SK-N-SH (cell line): ENCODE data around the gene SDR42E1.

Experiments used
- CHD2 ChIP-seq: fragments of 150-350 bp; IDR thresholded peaks from 2 replicates; pipeline ENCODE4 v1.6.1; 2018; ENCODE audit warnings: low read length; ENCODE audit not compliant: partially characterized antibody
- EP300 ChIP-seq, 2 experiments: IDR thresholded peaks; 2 replicates each; pipeline versions ENCODE4 v1.4.0 to v1.6.1; 2012; ENCODE audit warnings: borderline replicate concordance in 1 of 2, low read depth in 1 of 2, low read length in 1 of 2
- EZH2phosphoT487 ChIP-seq: fragments of 200-600 bp; sonication (generic); IDR thresholded peaks from 2 replicates; pipeline ENCODE4 v1.6.1; 2017; ENCODE audit warnings: low read depth, mixed run types, mild to moderate bottlenecking, antibody characterized with exemption, moderate library complexity, borderline replicate concordance
- FOXJ3 ChIP-seq: sonication (generic); formaldehyde crosslinking; IDR thresholded peaks from 2 replicates; pipeline ENCODE4 v1.5.1; 2020; ENCODE audit warnings: mild to moderate bottlenecking, missing genetic modification reagents
- FOXM1 ChIP-seq: IDR thresholded peaks from 2 replicates; pipeline ENCODE4 v1.4.0; 2012; ENCODE audit warnings: low read depth, mild to moderate bottlenecking
- JUND ChIP-seq: IDR thresholded peaks from 2 replicates; pipeline ENCODE4 v1.4.0; 2012
- MXI1 ChIP-seq: IDR thresholded peaks from 2 replicates; pipeline ENCODE4 v1.6.1; 2012; ENCODE audit warnings: mild to moderate bottlenecking, low read depth, low read length, improper control_type of control experiment
- NRF1 ChIP-seq: IDR thresholded peaks from 2 replicates; pipeline ENCODE4 v1.6.1; 2012; ENCODE audit warnings: low read depth, mild to moderate bottlenecking, low read length
- POLR2AphosphoS5 ChIP-seq: IDR thresholded peaks from 2 replicates; pipeline ENCODE4 v1.6.1; 2012; ENCODE audit warnings: low read depth, low read length
- RCOR1 ChIP-seq: fragments of 150-350 bp; IDR thresholded peaks from 2 replicates; pipeline ENCODE4 v1.6.1; 2017; ENCODE audit warnings: antibody characterized with exemption, low read length
- TEAD4 ChIP-seq: IDR thresholded peaks from 2 replicates; pipeline ENCODE4 v1.4.0; 2012; ENCODE audit warnings: mild to moderate bottlenecking, borderline replicate concordance; ENCODE audit not compliant: insufficient read depth
- TF ChIP-seq, protein P1 (sequence below): fragments of 200-600 bp; sonication (generic); IDR thresholded peaks from 2 replicates; pipeline ENCODE4 v1.6.1; 2017; ENCODE audit warnings: antibody characterized with exemption, mild to moderate bottlenecking, moderate library complexity

DNA sequence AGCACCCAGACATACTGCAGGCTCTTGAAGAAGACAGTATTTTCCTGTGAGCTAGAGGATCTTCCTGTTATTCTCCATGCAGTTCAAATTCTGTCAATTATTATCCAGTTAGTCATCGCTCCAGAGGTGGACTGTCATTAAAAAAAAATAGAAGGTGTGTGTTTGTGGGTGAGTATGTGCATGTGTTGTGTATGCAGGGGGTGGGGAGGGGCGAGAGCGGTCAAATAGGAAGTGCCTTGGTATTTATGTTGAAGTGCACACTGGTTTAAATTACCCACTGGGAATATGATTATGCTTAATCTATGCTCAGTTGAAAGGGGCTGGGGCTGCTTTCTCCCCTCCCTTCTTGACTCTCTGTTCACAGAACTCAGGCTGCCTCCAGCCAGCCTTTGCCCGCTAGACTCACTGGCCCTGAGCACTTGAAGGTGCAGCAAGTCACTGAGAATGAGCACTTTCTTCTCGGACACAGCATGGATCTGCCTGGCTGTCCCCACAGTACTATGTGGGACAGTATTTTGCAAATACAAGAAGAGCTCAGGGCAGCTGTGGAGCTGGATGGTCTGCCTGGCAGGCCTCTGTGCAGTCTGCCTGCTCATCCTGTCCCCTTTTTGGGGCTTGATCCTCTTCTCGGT is 23.8 kb upstream of the SDR42E1 start, which contains the start of gene HSD17B2:
- TF ChIP-seq, protein P1, sequence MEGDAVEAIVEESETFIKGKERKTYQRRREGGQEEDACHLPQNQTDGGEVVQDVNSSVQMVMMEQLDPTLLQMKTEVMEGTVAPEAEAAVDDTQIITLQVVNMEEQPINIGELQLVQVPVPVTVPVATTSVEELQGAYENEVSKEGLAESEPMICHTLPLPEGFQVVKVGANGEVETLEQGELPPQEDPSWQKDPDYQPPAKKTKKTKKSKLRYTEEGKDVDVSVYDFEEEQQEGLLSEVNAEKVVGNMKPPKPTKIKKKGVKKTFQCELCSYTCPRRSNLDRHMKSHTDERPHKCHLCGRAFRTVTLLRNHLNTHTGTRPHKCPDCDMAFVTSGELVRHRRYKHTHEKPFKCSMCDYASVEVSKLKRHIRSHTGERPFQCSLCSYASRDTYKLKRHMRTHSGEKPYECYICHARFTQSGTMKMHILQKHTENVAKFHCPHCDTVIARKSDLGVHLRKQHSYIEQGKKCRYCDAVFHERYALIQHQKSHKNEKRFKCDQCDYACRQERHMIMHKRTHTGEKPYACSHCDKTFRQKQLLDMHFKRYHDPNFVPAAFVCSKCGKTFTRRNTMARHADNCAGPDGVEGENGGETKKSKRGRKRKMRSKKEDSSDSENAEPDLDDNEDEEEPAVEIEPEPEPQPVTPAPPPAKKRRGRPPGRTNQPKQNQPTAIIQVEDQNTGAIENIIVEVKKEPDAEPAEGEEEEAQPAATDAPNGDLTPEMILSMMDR = no peak
- TF ChIP-seq EZH2phosphoT487 = no peak
- no peak for TF ChIP-seq FOXM1
- TF ChIP-seq MXI1 = no peak
- TF ChIP-seq EP300 (IDR thresholded peaks at IDR 0.05; ENCODE audit: borderline replicate concordance in 1 of 2, low read depth in 1 of 2, low read length in 1 of 2) = no peak
- no peak for TF ChIP-seq JUND
- no peak for TF ChIP-seq TEAD4
- no peak for TF ChIP-seq FOXJ3 (CRISPR knock-in tag)
- TF ChIP-seq CHD2 = no peak
- TF ChIP-seq RCOR1 = no peak
- no peak for TF ChIP-seq NRF1
- TF ChIP-seq POLR2AphosphoS5 = no peak
